GM19099 (cell line): ENCODE measurements around the gene DPH1.

Source experiments
- POLR2A ChIP-seq: IDR thresholded peaks from 3 replicates; pipeline ENCODE4 v1.6.1; 2011; ENCODE audit warnings: low read depth; ENCODE audit not compliant: insufficient read length; ENCODE audit errors: extremely low read depth

Gene DPH1

GRCh38 chr17:2051061-2051932 lies 21.3 kb downstream of the DPH1 start:
- no peak for TF ChIP-seq POLR2A

- no peak for TF ChIP-seq POLR2A
These were observed 22.1 kb downstream of the DPH1 start for GRCh38 chr17:2051933-2052559.

DNA sequence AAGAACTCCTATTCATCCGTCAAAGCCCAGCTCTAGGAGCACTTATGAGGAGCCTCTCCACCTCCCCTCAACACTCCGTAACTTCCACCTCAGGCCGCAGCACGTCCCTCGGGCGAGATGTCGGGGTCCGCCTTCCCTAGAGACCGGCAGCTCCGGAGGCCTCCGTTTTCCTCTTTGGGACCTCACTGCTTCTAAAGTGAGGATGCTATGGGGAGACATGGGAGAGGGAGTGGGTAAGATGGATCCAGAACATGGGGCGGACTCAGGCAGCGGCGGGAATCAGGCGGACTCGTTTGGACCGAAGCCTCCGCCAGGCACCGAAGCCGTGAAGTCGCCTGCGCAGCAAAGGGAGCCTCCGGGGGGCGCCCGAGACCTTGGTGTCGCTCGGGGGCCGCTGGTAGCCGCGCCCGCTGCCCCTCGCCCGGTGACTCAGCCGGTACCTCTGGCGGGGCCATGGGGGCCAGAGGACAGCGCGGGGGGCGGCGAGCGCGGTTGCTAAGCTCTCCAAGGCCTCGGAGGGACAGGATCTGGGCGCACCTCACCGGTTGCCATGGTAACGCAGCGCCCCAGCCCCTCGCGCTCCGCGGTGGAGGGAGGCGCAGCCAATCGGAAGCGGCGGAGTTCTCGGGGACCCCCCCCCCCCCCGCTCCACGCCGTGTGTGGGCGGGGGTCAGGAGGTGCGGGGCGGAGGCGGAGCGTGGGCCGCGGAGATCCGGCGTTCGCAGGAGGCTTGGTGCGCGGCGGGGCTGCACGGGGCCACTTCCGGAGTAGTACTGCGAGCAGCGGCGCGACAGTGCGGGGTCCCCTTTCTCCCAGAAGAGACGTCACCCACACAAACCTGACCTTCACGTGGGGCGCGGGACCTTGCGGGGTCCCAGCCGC lies 23.7 kb downstream of the DPH1 start:
- TF ChIP-seq POLR2A: no peak

DNA sequence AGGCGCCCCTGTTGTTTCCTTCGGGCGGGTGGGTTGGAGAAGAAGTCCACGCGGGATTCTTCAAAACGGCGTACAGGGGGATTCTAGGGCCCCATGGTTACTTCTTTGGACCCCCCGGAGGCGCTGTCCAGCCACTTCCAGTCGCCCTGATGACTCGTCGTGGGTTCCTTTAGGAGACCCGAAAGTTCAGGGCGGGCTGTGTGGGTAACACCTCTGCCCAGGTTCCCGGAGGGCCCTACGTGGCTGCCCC lies 24.2 kb downstream of the DPH1 start:
- TF ChIP-seq POLR2A: no peak

DNA sequence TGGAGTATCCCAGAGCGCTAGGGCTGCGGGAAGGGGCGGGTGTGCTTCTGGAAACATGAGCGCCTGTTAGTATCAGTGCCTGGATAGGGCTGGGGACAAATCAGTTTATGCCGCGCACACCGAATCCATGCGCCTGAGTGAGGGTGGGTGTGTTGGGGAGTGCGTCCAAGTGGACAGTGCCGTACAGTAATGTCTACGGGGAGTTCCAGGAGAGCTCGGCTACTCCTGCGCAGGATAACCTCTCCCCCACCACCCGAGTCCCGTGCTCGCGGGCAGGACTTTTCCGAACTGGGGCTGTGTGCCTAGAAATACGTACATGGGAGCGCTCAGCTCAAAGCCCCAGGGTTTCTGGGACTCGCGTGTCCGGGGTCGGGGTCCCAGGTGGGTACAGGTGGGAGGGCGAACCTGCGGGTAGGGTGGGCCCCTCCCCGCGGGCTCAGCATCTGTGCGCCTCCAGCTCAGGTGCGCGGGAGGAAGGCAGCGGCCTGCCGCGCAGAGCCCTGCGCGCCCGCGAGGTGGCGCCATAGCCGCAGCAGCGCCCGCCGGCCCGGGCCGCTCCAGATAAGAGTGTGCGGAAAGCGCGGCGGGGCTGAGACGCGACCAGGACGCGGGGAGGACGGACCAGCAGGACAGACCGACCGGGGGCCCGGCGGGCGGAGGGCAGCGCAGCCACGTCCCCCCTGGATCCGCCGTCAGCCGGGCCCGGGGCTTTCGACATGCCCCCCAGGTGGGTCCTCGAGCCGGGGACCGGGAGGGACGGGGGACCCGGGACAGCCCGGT lies 24.7 kb downstream of the DPH1 start, which contains the start of gene HIC1:
Gene HIC1, plus strand, starts transcription at position 592 of the 780 bp plus-strand sequence. CDS start 1,588 bp downstream, outside the sequence.
- TF ChIP-seq POLR2A: peak; percentile 81

DNA sequence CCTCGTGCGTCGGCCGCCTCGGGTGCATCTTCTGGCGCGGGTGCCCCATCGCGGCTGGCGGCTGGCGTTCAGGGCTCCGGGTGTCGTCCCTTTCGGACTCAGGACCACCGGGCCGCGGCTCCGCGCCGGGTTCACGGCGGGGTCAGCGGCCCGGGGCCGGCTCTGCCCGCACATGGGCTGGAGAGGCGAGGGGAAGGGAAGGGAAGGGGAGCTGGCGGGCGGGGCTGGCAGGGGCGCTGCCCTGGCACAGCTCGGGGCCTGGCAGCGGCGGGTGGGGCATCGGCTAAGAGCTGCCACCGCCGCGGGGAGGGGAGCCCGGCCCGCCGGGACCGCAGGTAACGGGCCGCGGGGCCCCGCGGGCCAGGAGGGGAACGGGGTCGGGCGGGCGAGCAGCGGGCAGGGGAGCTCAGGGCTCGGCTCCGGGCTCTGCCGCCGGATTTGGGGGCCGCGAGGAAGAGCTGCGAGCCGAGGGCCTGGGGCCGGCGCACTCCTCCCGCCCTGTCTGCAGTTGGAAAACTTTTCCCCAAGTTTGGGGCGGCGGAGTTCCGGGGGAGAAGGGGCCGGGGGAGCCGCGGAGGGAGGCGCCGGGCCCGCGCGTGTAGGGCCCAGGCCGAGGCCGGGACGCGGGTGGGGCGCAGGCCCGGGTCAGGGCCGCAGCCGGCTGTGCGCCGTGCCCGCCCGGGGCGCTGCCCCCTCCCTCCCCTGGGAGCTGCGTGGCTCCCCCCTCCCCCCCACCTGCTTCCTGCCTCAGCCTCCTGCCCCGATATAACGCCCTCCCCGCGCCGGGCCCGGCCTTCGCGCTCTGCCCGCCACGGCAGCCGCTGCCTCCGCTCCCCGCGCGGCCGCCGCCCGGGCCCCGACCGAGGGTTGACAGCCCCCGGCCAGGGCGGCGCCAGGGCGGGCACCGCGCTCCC lies 25.6 kb downstream of the DPH1 start:
- peak; percentile 71 for TF ChIP-seq POLR2A

GRCh38 chr17:2056206-2057174 lies 26.5 kb downstream of the DPH1 start:
- TF ChIP-seq POLR2A: no peak

- TF ChIP-seq POLR2A: no peak
These were observed 27.3 kb downstream of the DPH1 start for GRCh38 chr17:2057175-2057759.

DNA sequence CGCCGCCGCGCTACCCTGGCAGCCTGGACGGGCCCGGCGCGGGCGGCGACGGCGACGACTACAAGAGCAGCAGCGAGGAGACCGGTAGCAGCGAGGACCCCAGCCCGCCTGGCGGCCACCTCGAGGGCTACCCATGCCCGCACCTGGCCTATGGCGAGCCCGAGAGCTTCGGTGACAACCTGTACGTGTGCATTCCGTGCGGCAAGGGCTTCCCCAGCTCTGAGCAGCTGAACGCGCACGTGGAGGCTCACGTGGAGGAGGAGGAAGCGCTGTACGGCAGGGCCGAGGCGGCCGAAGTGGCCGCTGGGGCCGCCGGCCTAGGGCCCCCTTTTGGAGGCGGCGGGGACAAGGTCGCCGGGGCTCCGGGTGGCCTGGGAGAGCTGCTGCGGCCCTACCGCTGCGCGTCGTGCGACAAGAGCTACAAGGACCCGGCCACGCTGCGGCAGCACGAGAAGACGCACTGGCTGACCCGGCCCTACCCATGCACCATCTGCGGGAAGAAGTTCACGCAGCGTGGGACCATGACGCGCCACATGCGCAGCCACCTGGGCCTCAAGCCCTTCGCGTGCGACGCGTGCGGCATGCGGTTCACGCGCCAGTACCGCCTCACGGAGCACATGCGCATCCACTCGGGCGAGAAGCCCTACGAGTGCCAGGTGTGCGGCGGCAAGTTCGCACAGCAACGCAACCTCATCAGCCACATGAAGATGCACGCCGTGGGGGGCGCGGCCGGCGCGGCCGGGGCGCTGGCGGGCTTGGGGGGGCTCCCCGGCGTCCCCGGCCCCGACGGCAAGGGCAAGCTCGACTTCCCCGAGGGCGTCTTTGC lies 28.0 kb downstream of the DPH1 start:
- no peak for TF ChIP-seq POLR2A

DNA sequence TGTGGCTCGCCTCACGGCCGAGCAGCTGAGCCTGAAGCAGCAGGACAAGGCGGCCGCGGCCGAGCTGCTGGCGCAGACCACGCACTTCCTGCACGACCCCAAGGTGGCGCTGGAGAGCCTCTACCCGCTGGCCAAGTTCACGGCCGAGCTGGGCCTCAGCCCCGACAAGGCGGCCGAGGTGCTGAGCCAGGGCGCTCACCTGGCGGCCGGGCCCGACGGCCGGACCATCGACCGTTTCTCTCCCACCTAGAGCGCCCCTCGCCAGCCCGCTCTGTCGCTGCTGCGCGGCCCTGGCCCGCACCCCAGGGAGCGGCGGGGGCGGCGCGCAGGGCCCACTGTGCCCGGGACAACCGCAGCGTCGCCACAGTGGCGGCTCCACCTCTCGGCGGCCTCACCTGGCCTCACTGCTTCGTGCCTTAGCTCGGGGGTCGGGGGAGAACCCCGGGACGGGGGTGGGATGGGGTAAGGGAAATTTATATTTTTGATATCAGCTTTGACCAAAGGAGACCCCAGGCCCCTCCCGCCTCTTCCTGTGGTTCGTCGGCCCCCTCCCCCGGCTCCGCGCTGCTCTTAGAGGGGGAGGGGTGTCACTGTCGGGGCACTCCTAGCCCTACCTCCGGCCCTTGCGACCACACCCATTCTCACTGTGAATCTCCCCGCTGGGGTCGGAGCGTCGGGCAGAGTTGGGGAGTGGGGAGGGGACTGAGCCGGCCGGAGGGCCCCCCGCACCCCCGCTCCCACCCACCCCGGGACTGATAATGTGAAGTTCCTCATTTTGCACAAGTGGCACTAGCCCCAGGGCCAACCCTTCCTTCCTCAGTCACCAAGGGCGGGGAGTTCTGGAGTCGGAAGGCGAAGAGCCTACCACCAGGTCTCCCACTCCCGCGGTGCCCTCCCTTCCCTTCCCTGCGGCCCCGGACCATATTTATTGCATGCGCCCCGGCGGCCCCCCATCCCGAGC lies 28.9 kb downstream of the DPH1 start:
- TF ChIP-seq POLR2A: no peak
